ENCODE data around the gene GTF2H1.

GTF2H1 gene

GRCh38 chr11:18332302-18332701 is 9.9 kb downstream of the GTF2H1 start:
- H3K27ac Mint-ChIP-seq, result peak overlapping the region; percentile 54
- H3K9me3 Mint-ChIP-seq, result no peaks in the 10 kb centered on the region
- H3K4me1 Mint-ChIP-seq, result peaks cover 43% of the 10 kb centered on the region
- ATAC-seq (peak; percentile 66), DNase-seq (no peak)
- H3K36me3 Mint-ChIP-seq (ENCODE audit: low read depth), result peaks cover 48% of the 10 kb centered on the region
- H3K4me3 Mint-ChIP-seq, result peak overlapping the region; percentile 2
- H3K27me3 Mint-ChIP-seq, result no peaks in the 10 kb centered on the region

- H3K4me3 Mint-ChIP-seq, result no peak overlapping the region
- DNase-seq (no peak), ATAC-seq (no peak)
- no peaks in the 10 kb centered on the region for H3K27me3 Mint-ChIP-seq
- no peak overlapping the region for H3K27ac Mint-ChIP-seq
- H3K4me1 Mint-ChIP-seq, result peaks cover 43% of the 10 kb centered on the region
- peaks cover 49% of the 10 kb centered on the region for H3K36me3 Mint-ChIP-seq (ENCODE audit: low read depth)
- no peaks in the 10 kb centered on the region for H3K9me3 Mint-ChIP-seq
Measured at GRCh38 chr11:18332891-18333290, 10.5 kb downstream of the GTF2H1 start.

- H3K27ac Mint-ChIP-seq, result no peak overlapping the region
- H3K9me3 Mint-ChIP-seq, result no peaks in the 10 kb centered on the region
- H3K27me3 Mint-ChIP-seq, result no peaks in the 10 kb centered on the region
- DNase-seq (no peak), ATAC-seq (no peak)
- no peak overlapping the region for H3K4me3 Mint-ChIP-seq
- H3K36me3 Mint-ChIP-seq (ENCODE audit: low read depth), result peaks cover 38% of the 10 kb centered on the region
- H3K4me1 Mint-ChIP-seq, result peaks cover 3% of the 10 kb centered on the region
Measured at GRCh38 chr11:18347471-18348125, 25.2 kb downstream of the GTF2H1 start.

- ATAC-seq (no peak), DNase-seq (no peak)
- Mint-ChIP-seq H3K4me1 (peaks cover 3% of the 10 kb centered on the region), H3K4me3 (no peak overlapping the region), H3K27me3 (no peaks in the 10 kb centered on the region), H3K36me3 (ENCODE audit: low read depth) (peaks cover 43% of the 10 kb centered on the region), H3K27ac (no peak overlapping the region), H3K9me3 (no peaks in the 10 kb centered on the region)
Measured at GRCh38 chr11:18352581-18352980, 30.2 kb downstream of the GTF2H1 start.

DNA sequence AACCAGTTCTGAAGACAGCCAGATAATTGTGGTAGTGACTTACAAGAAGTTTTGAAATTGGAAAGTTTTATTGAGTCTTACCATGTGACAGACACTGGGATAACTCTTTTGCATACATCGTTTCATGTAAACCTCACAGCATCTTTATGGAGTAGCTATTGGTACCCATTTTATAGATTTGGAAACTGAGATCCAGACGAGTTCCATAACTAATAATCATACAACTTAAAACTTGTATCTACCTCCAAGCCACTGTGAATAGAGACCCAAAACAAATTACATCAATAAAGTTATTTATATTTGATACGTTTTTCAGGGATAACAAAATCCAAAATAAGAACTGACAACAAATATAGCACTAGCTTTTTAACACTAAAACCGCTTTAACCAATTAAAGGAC is 36.3 kb downstream of the GTF2H1 start:
- Mint-ChIP-seq H3K4me3 (no peak overlapping the region), H3K36me3 (ENCODE audit: low read depth) (peaks cover 35% of the 10 kb centered on the region), H3K27me3 (no peaks in the 10 kb centered on the region), H3K9me3 (no peaks in the 10 kb centered on the region), H3K4me1 (no peaks in the 10 kb centered on the region), H3K27ac (no peak overlapping the region)
- DNase-seq (no peak), ATAC-seq (no peak)

DNA sequence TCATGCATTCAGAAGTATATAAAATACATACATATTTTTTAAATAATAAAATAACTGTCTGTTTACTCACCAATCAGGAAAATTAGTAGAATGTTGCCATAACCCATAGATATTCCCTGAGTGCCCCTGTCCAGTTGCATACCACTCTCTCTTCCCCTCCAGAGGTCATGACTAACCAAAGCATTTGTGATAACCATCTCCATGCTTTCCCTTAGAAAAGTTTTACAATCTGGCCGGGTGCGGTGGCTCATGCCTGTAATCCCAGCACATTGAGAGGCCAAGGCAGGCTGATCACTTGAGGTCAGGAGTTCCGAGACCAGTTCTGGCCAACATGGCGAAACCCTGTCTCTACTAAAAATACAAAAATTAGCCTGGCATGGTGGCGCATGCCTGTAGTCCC is 38.8 kb downstream of the GTF2H1 start:
- Mint-ChIP-seq H3K4me3 (no peak overlapping the region), H3K9me3 (no peaks in the 10 kb centered on the region), H3K27ac (no peak overlapping the region), H3K36me3 (ENCODE audit: low read depth) (peaks cover 37% of the 10 kb centered on the region), H3K27me3 (no peaks in the 10 kb centered on the region), H3K4me1 (no peaks in the 10 kb centered on the region)
- DNase-seq (no peak), ATAC-seq (no peak)

DNA sequence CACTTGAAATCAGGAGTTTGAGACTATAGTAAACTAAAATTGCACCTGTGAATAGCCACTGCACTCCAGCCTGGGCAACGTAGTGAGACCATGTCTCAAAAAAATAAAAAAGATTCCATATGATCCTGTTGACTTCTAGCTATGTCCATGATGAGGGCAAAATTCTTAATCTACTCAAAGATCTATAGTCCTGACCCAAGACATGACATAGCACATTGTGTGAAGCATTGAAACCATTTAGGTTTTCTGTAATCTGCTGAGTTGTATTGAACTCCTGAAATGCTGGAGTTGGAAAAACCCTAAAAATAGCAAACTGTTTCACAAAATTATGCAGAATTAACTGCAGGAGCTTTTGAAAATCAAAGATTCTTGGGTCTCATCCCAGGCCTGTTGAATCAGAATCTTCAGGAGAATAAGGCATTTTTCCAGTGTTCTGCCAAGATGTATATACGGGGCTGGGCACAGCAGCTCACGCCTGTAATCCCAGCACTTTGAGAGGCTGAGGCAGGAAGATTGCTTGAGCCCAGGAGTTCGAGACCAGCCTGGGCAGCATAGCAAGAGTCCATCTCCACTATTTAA is 42.2 kb downstream of the GTF2H1 start:
- Mint-ChIP-seq H3K27me3 (no peaks in the 10 kb centered on the region), H3K36me3 (ENCODE audit: low read depth) (peaks cover 37% of the 10 kb centered on the region), H3K27ac (no peak overlapping the region), H3K4me1 (peaks cover 1% of the 10 kb centered on the region), H3K4me3 (no peak overlapping the region), H3K9me3 (no peaks in the 10 kb centered on the region)
- no peak for ATAC-seq
- no peak for DNase-seq

GRCh38 chr11:18365741-18366140 is 43.4 kb downstream of the GTF2H1 start:
- DNase-seq, result no peak
- no peak for ATAC-seq
- H3K27me3 Mint-ChIP-seq, result no peaks in the 10 kb centered on the region
- H3K27ac Mint-ChIP-seq, result peak overlapping the region; percentile 33
- peaks cover 37% of the 10 kb centered on the region for H3K36me3 Mint-ChIP-seq (ENCODE audit: low read depth)
- H3K4me1 Mint-ChIP-seq, result peaks cover 1% of the 10 kb centered on the region
- no peak overlapping the region for H3K4me3 Mint-ChIP-seq
- H3K9me3 Mint-ChIP-seq, result no peaks in the 10 kb centered on the region

DNA sequence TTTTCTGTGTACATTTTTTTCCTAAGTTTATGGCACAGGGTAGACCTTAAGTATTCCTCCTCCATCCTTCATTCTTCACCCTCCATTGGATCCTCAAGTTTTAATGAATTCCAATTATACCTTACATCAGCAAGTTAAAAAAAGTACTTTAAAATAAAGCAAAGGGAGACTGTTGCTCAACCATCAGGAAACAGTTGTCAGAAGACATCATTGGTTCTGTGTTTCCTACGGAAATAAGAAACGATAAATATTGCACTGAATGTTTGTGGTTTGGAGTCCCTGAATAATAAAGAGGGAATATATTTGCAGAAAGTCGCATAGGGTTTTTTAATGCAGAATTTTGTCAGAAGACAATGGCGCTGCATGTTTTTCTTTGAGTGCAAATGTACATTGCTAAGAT is 43.9 kb downstream of the GTF2H1 start:
- Mint-ChIP-seq H3K4me3 (no peak overlapping the region), H3K36me3 (ENCODE audit: low read depth) (peaks cover 35% of the 10 kb centered on the region), H3K4me1 (peaks cover 1% of the 10 kb centered on the region), H3K27me3 (no peaks in the 10 kb centered on the region), H3K27ac (no peak overlapping the region), H3K9me3 (no peaks in the 10 kb centered on the region)
- ATAC-seq (no peak), DNase-seq (no peak)

DNA sequence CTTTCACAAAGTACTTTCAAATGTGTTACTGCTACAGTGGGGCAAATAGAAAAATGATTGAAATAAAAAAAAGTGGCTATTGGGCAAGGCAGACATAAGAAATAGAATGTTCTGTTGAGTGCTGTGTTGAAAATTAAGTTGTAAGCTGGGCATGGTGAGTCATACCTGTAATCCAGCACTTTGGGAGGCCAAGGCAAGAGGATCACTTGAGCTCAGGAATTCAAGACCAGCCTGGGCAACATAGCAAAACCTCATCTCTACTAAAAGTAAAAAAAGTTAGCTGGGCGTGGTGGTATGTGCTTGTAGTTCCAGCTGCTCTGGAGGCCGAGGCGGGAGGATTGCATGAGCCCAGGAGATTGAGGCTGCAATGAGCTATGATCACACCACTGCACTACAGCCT is 45.1 kb downstream of the GTF2H1 start:
- Mint-ChIP-seq H3K36me3 (ENCODE audit: low read depth) (peaks cover 33% of the 10 kb centered on the region), H3K27me3 (no peaks in the 10 kb centered on the region), H3K27ac (no peak overlapping the region), H3K4me1 (peaks cover 1% of the 10 kb centered on the region), H3K4me3 (no peak overlapping the region), H3K9me3 (no peaks in the 10 kb centered on the region)
- DNase-seq (no peak), ATAC-seq (no peak)

- ATAC-seq, result no peak
- H3K36me3 Mint-ChIP-seq (ENCODE audit: low read depth), result peaks cover 33% of the 10 kb centered on the region
- H3K27me3 Mint-ChIP-seq, result no peaks in the 10 kb centered on the region
- no peak for DNase-seq
- peak overlapping the region; percentile 24 for H3K27ac Mint-ChIP-seq
- no peak overlapping the region for H3K4me3 Mint-ChIP-seq
- H3K4me1 Mint-ChIP-seq, result peaks cover 1% of the 10 kb centered on the region
- H3K9me3 Mint-ChIP-seq, result no peaks in the 10 kb centered on the region
Measured at GRCh38 chr11:18368221-18368620, 45.9 kb downstream of the GTF2H1 start.

GRCh38 chr11:18369398-18369797 is 47.0 kb downstream of the GTF2H1 start:
- Mint-ChIP-seq H3K4me1 (peaks cover 1% of the 10 kb centered on the region), H3K9me3 (no peaks in the 10 kb centered on the region), H3K36me3 (ENCODE audit: low read depth) (peaks cover 24% of the 10 kb centered on the region), H3K4me3 (no peak overlapping the region), H3K27me3 (no peaks in the 10 kb centered on the region), H3K27ac (no peak overlapping the region)
- no peak for DNase-seq
- no peak for ATAC-seq

GRCh38 chr11:18371279-18371678 is 48.9 kb downstream of the GTF2H1 start:
- Mint-ChIP-seq H3K4me1 (peaks cover 1% of the 10 kb centered on the region), H3K4me3 (no peak overlapping the region), H3K36me3 (ENCODE audit: low read depth) (peaks cover 13% of the 10 kb centered on the region), H3K27me3 (no peaks in the 10 kb centered on the region), H3K27ac (no peak overlapping the region), H3K9me3 (no peaks in the 10 kb centered on the region)
- DNase-seq, result no peak
- no peak for ATAC-seq

DNA sequence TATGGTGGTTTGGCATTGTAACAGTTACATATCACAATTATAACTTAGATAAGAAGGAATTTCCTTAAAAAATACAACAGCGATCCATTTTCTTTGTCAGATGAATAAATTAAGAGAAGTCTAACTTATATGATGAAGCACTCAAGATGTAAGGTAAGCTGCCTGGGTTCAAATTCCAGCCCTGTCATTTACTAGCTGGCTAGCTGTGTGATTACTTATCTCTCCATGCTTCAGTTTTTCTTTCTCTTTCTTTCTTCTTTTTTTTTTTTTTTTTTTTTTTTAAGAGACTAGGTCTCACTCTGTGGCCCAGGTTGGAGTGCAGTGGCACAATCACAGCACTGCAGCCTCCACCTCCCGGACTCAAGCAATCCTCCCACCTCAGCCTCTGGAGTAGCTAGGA is 49.8 kb downstream of the GTF2H1 start:
- ATAC-seq, result no peak
- DNase-seq, result no peak
- Mint-ChIP-seq H3K36me3 (ENCODE audit: low read depth) (peaks cover 6% of the 10 kb centered on the region), H3K27me3 (no peaks in the 10 kb centered on the region), H3K9me3 (no peaks in the 10 kb centered on the region), H3K4me1 (peaks cover 1% of the 10 kb centered on the region), H3K27ac (no peak overlapping the region), H3K4me3 (no peak overlapping the region)

DNA sequence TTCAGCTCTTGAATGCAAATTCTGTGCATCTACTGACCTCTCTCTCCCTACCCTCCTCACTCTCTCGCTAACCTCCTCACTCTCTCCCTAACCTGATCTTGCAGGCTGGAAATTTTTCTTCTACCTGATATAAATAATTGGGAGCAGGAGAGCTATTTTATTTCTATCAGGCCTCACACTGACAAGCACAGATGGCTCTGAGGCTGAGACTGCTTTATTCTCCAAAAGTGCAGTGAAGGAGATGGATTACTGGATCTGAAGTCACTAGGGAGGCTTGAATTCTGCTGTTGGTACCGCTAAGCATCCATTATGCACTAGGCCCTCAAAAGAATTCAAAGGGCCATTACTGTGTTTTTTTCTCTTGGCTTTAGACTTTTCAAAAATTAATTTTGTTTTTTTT is 52.6 kb downstream of the GTF2H1 start:
- H3K27me3 Mint-ChIP-seq, result no peaks in the 10 kb centered on the region
- no peaks in the 10 kb centered on the region for H3K9me3 Mint-ChIP-seq
- H3K4me3 Mint-ChIP-seq, result no peak overlapping the region
- DNase-seq (no peak), ATAC-seq (no peak)
- no peak overlapping the region for H3K27ac Mint-ChIP-seq
- no peaks in the 10 kb centered on the region for H3K36me3 Mint-ChIP-seq (ENCODE audit: low read depth)
- H3K4me1 Mint-ChIP-seq, result no peaks in the 10 kb centered on the region

- Mint-ChIP-seq H3K27me3 (no peaks in the 10 kb centered on the region), H3K36me3 (ENCODE audit: low read depth) (no peaks in the 10 kb centered on the region), H3K4me3 (no peak overlapping the region), H3K4me1 (no peaks in the 10 kb centered on the region), H3K27ac (no peak overlapping the region), H3K9me3 (no peaks in the 10 kb centered on the region)
- no peak for ATAC-seq
- no peak for DNase-seq
Measured at GRCh38 chr11:18375941-18376340, 53.6 kb downstream of the GTF2H1 start.
